Liver (tissue), 9 donors: Measurements from ENCODE around the gene MFAP3L. TPM values are rescaled to one million over a fixed set of nuclear protein-coding genes. Genes with fewer than 3 reads are reported as not detected.

Experiments
- DNase-seq: peaks from one replicate; pipeline ENCODE4 v3.0.0-alpha.2; 2017; ENCODE audit warnings: low spot score
- H3K27ac ChIP-seq, 2 donors: one replicate each; pipeline ENCODE4 v1.7.0; 2013; ENCODE audit warnings: inconsistent platforms in 2 of 2, low read length in 2 of 2, control low read depth in 1 of 2, low read depth in 1 of 2, mild to moderate bottlenecking in 1 of 2
- H3K27me3 ChIP-seq, 4 donors: one replicate each; pipeline versions ENCODE4 v1.6.1 to v1.7.0; 2013; ENCODE audit warnings: low read length in 3 of 4, inconsistent platforms in 1 of 4, mild to moderate bottlenecking in 1 of 4, moderate library complexity in 1 of 4; ENCODE audit not compliant: control insufficient read depth in 4 of 4, insufficient read depth in 4 of 4
- H3K36me3 ChIP-seq, 4 donors: one replicate each; pipeline versions ENCODE4 v1.6.1 to v1.7.0; 2013; ENCODE audit warnings: low read length in 3 of 4, mild to moderate bottlenecking in 3 of 4, low read depth in 1 of 4, moderate library complexity in 1 of 4; ENCODE audit not compliant: control insufficient read depth in 4 of 4, insufficient read depth in 3 of 4
- H3K4me1 ChIP-seq, 4 donors: one replicate each; pipeline versions ENCODE4 v1.6.1 to v1.7.0; 2013; ENCODE audit warnings: low read length in 3 of 4, mild to moderate bottlenecking in 3 of 4, moderate library complexity in 1 of 4; ENCODE audit not compliant: control insufficient read depth in 4 of 4, insufficient read depth in 4 of 4
- H3K4me3 ChIP-seq, 3 donors: one replicate each; pipeline versions ENCODE4 v1.6.1 to v1.7.0; 2013; ENCODE audit warnings: low read length in 3 of 3, control low read depth in 1 of 3, low read depth in 1 of 3, mild to moderate bottlenecking in 1 of 3
- H3K9ac ChIP-seq, 2 donors: one replicate each; pipeline ENCODE4 v1.7.0; 2013; ENCODE audit warnings: low read length in 2 of 2, mild to moderate bottlenecking in 2 of 2, moderate library complexity in 2 of 2, control low read depth in 1 of 2, low read depth in 1 of 2
- H3K9me3 ChIP-seq, 4 donors: one replicate each; pipeline versions ENCODE4 v1.6.1 to v1.7.0; 2013; ENCODE audit warnings: low read length in 3 of 4; ENCODE audit not compliant: control insufficient read depth in 4 of 4
- EGR1 ChIP-seq, 2 donors: IDR thresholded peaks; 2 replicates each; pipeline ENCODE4 v1.6.1; 2016 to 2018; ENCODE audit warnings: antibody characterized with exemption in 2 of 2, low read depth in 2 of 2
- FOXA1 ChIP-seq: IDR thresholded peaks from 2 replicates; pipeline ENCODE4 v1.6.1; 2016; ENCODE audit warnings: antibody characterized with exemption
- FOXA2 ChIP-seq: IDR thresholded peaks from 2 replicates; pipeline ENCODE4 v1.6.1; 2016; ENCODE audit warnings: antibody characterized with exemption
- GABPA ChIP-seq, 2 donors: IDR thresholded peaks in 1 of 2; conservative IDR thresholded peaks in 1 of 2; 2 replicates each; pipeline ENCODE4 v1.6.1; 2016; ENCODE audit warnings: antibody characterized with exemption in 2 of 2, mild to moderate bottlenecking in 1 of 2, moderate library complexity in 1 of 2
- HNF4A ChIP-seq, 2 donors: conservative IDR thresholded peaks; 2 replicates each; pipeline ENCODE4 v1.6.1; 2016; ENCODE audit warnings: antibody characterized with exemption in 2 of 2, mild to moderate bottlenecking in 2 of 2
- HNF4G ChIP-seq: IDR thresholded peaks from 2 replicates; pipeline ENCODE4 v1.6.1; 2016; ENCODE audit warnings: antibody characterized with exemption
- JUND ChIP-seq, 2 donors: IDR thresholded peaks; 2 replicates each; pipeline ENCODE4 v1.6.1; 2016; ENCODE audit warnings: antibody characterized with exemption in 2 of 2
- NR2F2 ChIP-seq: IDR thresholded peaks from 2 replicates; pipeline ENCODE4 v1.6.1; 2016; ENCODE audit warnings: antibody characterized with exemption
- RAD21 ChIP-seq, 2 donors: IDR thresholded peaks; 2 replicates each; pipeline ENCODE4 v1.6.1; 2016; ENCODE audit warnings: antibody characterized with exemption in 2 of 2, mild to moderate bottlenecking in 2 of 2
- RXRA ChIP-seq, 2 donors: IDR thresholded peaks; 2 replicates each; pipeline ENCODE4 v1.6.1; 2017 to 2018; ENCODE audit warnings: antibody characterized with exemption in 2 of 2, mild to moderate bottlenecking in 1 of 2
- SP1 ChIP-seq: IDR thresholded peaks from 2 replicates; pipeline ENCODE4 v1.6.1; 2018; ENCODE audit warnings: antibody characterized with exemption, mild to moderate bottlenecking
- TAF1 ChIP-seq: conservative IDR thresholded peaks from 2 replicates; pipeline ENCODE4 v1.6.1; 2016; ENCODE audit warnings: antibody characterized with exemption, mild to moderate bottlenecking
- YY1 ChIP-seq: IDR thresholded peaks from 2 replicates; pipeline ENCODE4 v1.6.1; 2016; ENCODE audit warnings: antibody characterized with exemption, mild to moderate bottlenecking
- WGBS: extraction: QIAGEN DNeasy Blood & Tissue Kit; methylation state at CpG from one replicate; pipeline ENCODE4 v1.1.7; 2013; 5-methylcytosine and 5-hydroxymethylcytosine counted together
- polyA plus RNA-seq, 2 donors: library from polyadenylated mRNA; stranded (reverse) in 1 of 2; unstranded in 1 of 2; fragments of 200-250 nt in 1 of 2; fragments of >200 nt in 1 of 2; fragmentation: Nextera tagmentation in 1 of 2; extraction: Ambion mirVana in 1 of 2; gene quantifications; one replicate each; pipeline versions ENCODE4 v1.2.1 to v1.2.3, GENCODE V29; 2013 to 2015
- total RNA-seq, 2 donors: library from RNA; depleted of rRNA; stranded (reverse); fragments of >200 nt; gene quantifications; one replicate each; pipeline ENCODE4 v1.2.3, GENCODE V29; 2014
- TF ChIP-seq, protein P1 (sequence below): IDR thresholded peaks from 2 replicates; pipeline ENCODE4 v1.6.1; 2016; ENCODE audit warnings: antibody characterized with exemption
- TF ChIP-seq, protein P2 (sequence below): IDR thresholded peaks from 2 replicates; pipeline ENCODE4 v1.6.1; 2016; ENCODE audit warnings: antibody characterized with exemption
- TF ChIP-seq, protein P3 (sequence below): IDR thresholded peaks from 2 replicates; pipeline ENCODE4 v1.6.1; 2016; ENCODE audit warnings: antibody characterized with exemption
- TF ChIP-seq, protein P4 (sequence below): IDR thresholded peaks from 2 replicates; pipeline ENCODE4 v1.6.1; 2016; ENCODE audit warnings: antibody characterized with exemption, mild to moderate bottlenecking
- donor health status: healthy.
- donor health status: healthy.
- donor health status: healthy.
- donor health status: healthy.
- donor health status: healthy.

The MFAP3L gene
- total and polyA plus RNA-seq, 4 donors, result 16.5 to 102 (median 18.5) TPM

DNA sequence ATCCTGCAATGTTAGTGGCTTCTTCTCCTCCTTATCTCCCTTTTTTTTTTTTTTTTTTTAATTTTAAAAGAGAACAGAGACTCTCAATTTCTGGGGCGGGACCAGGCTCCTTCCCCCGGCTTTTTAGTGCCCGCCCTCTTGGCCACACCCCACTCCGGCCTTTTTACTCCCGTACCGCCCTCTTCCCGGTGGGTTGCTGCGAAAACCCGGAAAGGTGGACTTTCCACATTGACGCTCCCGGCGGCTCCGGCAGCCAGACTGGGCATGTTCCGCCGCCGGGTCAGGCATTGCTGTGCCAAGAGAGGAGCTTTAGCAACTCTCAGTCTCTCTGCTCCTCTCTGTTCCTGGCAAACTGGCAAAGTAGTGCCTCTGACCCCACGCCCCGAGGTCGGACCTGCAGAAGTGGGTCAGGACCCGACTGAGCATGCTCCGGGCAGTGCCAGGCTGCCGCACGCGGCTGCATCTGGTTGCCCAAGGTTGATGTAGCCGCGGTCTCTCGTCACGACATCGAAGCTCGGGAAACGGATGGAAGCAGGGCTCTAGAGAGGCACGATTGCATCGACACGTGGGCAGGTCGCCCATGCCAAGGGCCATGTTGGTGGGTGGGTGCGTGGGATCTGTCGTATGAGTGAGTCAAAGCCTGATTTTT is 1.1 kb upstream of the MFAP3L start:
- TF ChIP-seq FOXA2, result no peak
- peak in 1 of 2 donors; percentile 66 for TF ChIP-seq GABPA (IDR thresholded peaks at IDR 0.05 in 1 of 2, conservative IDR thresholded peaks at IDR 0.05 in 1 of 2)
- peak; percentile 90 to 96 for TF ChIP-seq RXRA (IDR thresholded peaks at IDR 0.05)
- TF ChIP-seq, protein P1, sequence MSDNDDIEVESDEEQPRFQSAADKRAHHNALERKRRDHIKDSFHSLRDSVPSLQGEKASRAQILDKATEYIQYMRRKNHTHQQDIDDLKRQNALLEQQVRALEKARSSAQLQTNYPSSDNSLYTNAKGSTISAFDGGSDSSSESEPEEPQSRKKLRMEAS, result peak; percentile 100
- TF ChIP-seq SP1, result peak; percentile 89
- TF ChIP-seq, protein P2, sequence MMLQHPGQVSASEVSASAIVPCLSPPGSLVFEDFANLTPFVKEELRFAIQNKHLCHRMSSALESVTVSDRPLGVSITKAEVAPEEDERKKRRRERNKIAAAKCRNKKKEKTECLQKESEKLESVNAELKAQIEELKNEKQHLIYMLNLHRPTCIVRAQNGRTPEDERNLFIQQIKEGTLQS, result peak; percentile 34
- TF ChIP-seq RAD21 (IDR thresholded peaks at IDR 0.05), result peak; percentile 40 to 63
- TF ChIP-seq HNF4A (conservative IDR thresholded peaks at IDR 0.05), result peak; percentile 86
- no peak for TF ChIP-seq EGR1 (IDR thresholded peaks at IDR 0.05; ENCODE audit: low read depth in 2 of 2)
- TF ChIP-seq, protein P3, sequence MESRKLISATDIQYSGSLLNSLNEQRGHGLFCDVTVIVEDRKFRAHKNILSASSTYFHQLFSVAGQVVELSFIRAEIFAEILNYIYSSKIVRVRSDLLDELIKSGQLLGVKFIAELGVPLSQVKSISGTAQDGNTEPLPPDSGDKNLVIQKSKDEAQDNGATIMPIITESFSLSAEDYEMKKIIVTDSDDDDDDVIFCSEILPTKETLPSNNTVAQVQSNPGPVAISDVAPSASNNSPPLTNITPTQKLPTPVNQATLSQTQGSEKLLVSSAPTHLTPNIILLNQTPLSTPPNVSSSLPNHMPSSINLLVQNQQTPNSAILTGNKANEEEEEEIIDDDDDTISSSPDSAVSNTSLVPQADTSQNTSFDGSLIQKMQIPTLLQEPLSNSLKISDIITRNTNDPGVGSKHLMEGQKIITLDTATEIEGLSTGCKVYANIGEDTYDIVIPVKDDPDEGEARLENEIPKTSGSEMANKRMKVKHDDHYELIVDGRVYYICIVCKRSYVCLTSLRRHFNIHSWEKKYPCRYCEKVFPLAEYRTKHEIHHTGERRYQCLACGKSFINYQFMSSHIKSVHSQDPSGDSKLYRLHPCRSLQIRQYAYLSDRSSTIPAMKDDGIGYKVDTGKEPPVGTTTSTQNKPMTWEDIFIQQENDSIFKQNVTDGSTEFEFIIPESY, result peak; percentile 75
- no peak for TF ChIP-seq TAF1
- TF ChIP-seq, protein P4, sequence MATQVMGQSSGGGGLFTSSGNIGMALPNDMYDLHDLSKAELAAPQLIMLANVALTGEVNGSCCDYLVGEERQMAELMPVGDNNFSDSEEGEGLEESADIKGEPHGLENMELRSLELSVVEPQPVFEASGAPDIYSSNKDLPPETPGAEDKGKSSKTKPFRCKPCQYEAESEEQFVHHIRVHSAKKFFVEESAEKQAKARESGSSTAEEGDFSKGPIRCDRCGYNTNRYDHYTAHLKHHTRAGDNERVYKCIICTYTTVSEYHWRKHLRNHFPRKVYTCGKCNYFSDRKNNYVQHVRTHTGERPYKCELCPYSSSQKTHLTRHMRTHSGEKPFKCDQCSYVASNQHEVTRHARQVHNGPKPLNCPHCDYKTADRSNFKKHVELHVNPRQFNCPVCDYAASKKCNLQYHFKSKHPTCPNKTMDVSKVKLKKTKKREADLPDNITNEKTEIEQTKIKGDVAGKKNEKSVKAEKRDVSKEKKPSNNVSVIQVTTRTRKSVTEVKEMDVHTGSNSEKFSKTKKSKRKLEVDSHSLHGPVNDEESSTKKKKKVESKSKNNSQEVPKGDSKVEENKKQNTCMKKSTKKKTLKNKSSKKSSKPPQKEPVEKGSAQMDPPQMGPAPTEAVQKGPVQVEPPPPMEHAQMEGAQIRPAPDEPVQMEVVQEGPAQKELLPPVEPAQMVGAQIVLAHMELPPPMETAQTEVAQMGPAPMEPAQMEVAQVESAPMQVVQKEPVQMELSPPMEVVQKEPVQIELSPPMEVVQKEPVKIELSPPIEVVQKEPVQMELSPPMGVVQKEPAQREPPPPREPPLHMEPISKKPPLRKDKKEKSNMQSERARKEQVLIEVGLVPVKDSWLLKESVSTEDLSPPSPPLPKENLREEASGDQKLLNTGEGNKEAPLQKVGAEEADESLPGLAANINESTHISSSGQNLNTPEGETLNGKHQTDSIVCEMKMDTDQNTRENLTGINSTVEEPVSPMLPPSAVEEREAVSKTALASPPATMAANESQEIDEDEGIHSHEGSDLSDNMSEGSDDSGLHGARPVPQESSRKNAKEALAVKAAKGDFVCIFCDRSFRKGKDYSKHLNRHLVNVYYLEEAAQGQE, result no peak
- peak; percentile 88 for TF ChIP-seq YY1
- peak; percentile 47 for TF ChIP-seq HNF4G
- TF ChIP-seq NR2F2, result peak; percentile 91
- peak; percentile 97 for DNase-seq
- peaks cover 0 to 22% (median 7%) of the 10 kb centered on the region in 4 donors for H3K4me1 ChIP-seq
- 4% methylated on average over 37 of the region's 37 CpGs for WGBS
- no peaks in the 10 kb centered on the region for H3K27me3 ChIP-seq
- H3K9me3 ChIP-seq, result no peaks in the 10 kb centered on the region
- peak overlapping the region; percentile 37 to 93 (median 77) for H3K4me3 ChIP-seq
- H3K27ac ChIP-seq, result peak overlapping the region; percentile 52 to 73
- H3K9ac ChIP-seq, result no peak overlapping the region
- H3K36me3 ChIP-seq, result no peaks in the 10 kb centered on the region

DNA sequence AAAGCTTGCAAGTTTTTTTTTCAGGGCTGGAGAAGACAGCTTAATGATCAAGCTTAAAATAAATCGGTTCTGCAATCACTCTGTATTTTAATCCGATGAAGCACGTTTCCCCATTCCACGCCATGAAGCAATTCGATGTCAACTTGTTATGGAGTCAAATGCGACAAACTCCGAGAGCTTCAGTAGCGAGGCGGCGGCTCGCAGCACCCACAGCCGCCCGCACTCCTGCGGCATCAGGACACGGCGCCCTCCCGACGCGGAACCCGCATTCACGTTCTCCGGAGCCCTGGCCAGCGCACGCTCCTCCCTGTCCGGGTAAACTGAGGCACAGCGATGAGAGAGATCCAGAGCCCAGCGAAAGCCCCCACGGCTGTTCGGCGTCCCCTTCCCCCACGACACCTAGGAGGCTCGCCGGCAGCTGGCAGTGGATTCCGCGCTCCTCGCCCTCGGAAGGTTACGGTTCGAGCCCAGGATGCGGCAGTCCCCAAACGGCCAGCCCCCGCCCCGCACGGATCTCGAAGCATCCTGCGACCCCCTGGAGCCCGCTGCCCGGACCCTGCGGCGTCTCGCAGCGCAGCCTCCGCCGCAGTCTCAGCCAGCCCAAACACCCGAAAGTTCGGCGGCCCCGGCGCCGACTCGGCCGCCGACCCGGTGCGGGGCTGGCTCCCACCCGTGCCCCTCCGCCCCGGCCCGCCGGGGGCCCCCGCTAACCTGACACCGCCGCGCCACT is 507 bp downstream of the MFAP3L start:
- H3K4me3 ChIP-seq, result peak overlapping the region; percentile 65 to 77 (median 74)
- 4% methylated on average over 74 of the region's 74 CpGs for WGBS
- peak overlapping the region in 1 of 2 donors; percentile 39 for H3K9ac ChIP-seq
- peaks cover 0 to 4% (median 0%) of the 10 kb centered on the region in 4 donors for H3K36me3 ChIP-seq
- DNase-seq, result peak; percentile 61
- H3K4me1 ChIP-seq, result peaks cover 0 to 22% (median 7%) of the 10 kb centered on the region in 4 donors
- no peaks in the 10 kb centered on the region for H3K27me3 ChIP-seq
- H3K9me3 ChIP-seq, result no peaks in the 10 kb centered on the region
- peak overlapping the region; percentile 40 to 47 for H3K27ac ChIP-seq
- TF ChIP-seq HNF4A (conservative IDR thresholded peaks at IDR 0.05) (no peak), RXRA (IDR thresholded peaks at IDR 0.05) (no peak), RAD21 (IDR thresholded peaks at IDR 0.05) (peak in 1 of 2 donors; percentile 42), SP1 (no peak), HNF4G (no peak), EGR1 (IDR thresholded peaks at IDR 0.05; ENCODE audit: low read depth in 2 of 2) (no peak), JUND (IDR thresholded peaks at IDR 0.05) (no peak), YY1 (peak; percentile 75), NR2F2 (no peak), TAF1 (no peak), FOXA1 (no peak)
- TF ChIP-seq, protein P1, result peak; percentile 40
- TF ChIP-seq, protein P4, result no peak
- TF ChIP-seq, protein P3, result no peak
